Esophagus (tissue), 2 donors: ENCODE results near the gene PPFIA3. TPM values are rescaled to one million over a fixed set of nuclear protein-coding genes. Genes with fewer than 3 reads are reported as not detected.
"Not testable (repeated sequence)": the region's sequence is repeated elsewhere in the genome, so short reads cannot be mapped to it uniquely, and the experiment has no call there.

Source experiments
- H3K27ac ChIP-seq, 2 donors: one replicate each; pipeline ENCODE4 v1.5.1; 2013; ENCODE audit warnings: low read depth in 2 of 2, mild to moderate bottlenecking in 2 of 2, inconsistent platforms in 1 of 2, low read length in 1 of 2, moderate library complexity in 1 of 2
- H3K27me3 ChIP-seq, 2 donors: one replicate each; pipeline ENCODE4 v1.6.1; 2013; ENCODE audit warnings: low read length in 2 of 2, control low read depth in 1 of 2, mild to moderate bottlenecking in 1 of 2; ENCODE audit not compliant: insufficient read depth in 2 of 2, control insufficient read depth in 1 of 2
- H3K36me3 ChIP-seq, 2 donors: one replicate each; pipeline ENCODE4 v1.6.1; 2013; ENCODE audit warnings: low read length in 1 of 2; ENCODE audit not compliant: control insufficient read depth in 2 of 2, insufficient read depth in 2 of 2
- H3K4me1 ChIP-seq, 2 donors: one replicate each; pipeline ENCODE4 v1.6.1; 2013; ENCODE audit warnings: low read length in 1 of 2; ENCODE audit not compliant: control insufficient read depth in 2 of 2, insufficient read depth in 2 of 2
- H3K4me3 ChIP-seq, 2 donors: one replicate each; pipeline ENCODE4 v1.5.1; 2013; ENCODE audit warnings: low read length in 2 of 2, mild to moderate bottlenecking in 2 of 2, low read depth in 1 of 2, moderate library complexity in 1 of 2
- H3K9me3 ChIP-seq, 2 donors: one replicate each; pipeline ENCODE4 v1.6.1; 2013; ENCODE audit warnings: mild to moderate bottlenecking in 2 of 2, low read depth in 1 of 2, low read length in 1 of 2, moderate library complexity in 1 of 2; ENCODE audit not compliant: control insufficient read depth in 2 of 2, insufficient read depth in 1 of 2
- WGBS, 2 donors: extraction: QIAGEN DNeasy Blood & Tissue Kit; methylation state at CpG; one replicate each; pipeline ENCODE4 v1.1.7; 2013; 5-methylcytosine and 5-hydroxymethylcytosine counted together
- polyA plus RNA-seq, 2 donors: library from polyadenylated mRNA; stranded (reverse); fragments of 200-250 nt; gene quantifications; one replicate each; pipeline ENCODE4 v1.2.3, GENCODE V29; 2013
- donor health status: healthy with polysubstance abuse.
- donor health status: Bipolar disorder and iron deficiency.

Gene PPFIA3
- polyA plus RNA-seq, 2 donors = 15.2 to 28.6 TPM

GRCh38 chr19:49132974-49133609, 13.7 kb downstream of the PPFIA3 start:
- H3K27me3 ChIP-seq = no peaks in the 10 kb centered on the region
- WGBS, 2 donors = 24 to 29% methylated on average over 45 to 49 of the region's 49 CpGs
- no peaks in the 10 kb centered on the region for H3K9me3 ChIP-seq
- peak overlapping the region; percentile 16 to 26 for H3K4me3 ChIP-seq
- peak overlapping the region; percentile 11 to 63 for H3K27ac ChIP-seq
- H3K4me1 ChIP-seq = peaks cover 6 to 11% of the 10 kb centered on the region in 2 donors
- peaks cover 0 to 6% of the 10 kb centered on the region in 2 donors for H3K36me3 ChIP-seq

GRCh38 chr19:49133621-49134454, 14.5 kb downstream of the PPFIA3 start:
- WGBS, 2 donors = 37 to 54% methylated on average over 42 of the region's 42 CpGs
- Histone ChIP-seq H3K9me3 (no peaks in the 10 kb centered on the region), H3K27me3 (no peaks in the 10 kb centered on the region), H3K4me3 (peak overlapping the region in 1 of 2 donors; percentile 26), H3K36me3 (peaks cover 0 to 6% of the 10 kb centered on the region in 2 donors), H3K27ac (peak overlapping the region; percentile 11 to 54), H3K4me1 (peaks cover 4 to 7% of the 10 kb centered on the region in 2 donors)

- no peak overlapping the region for H3K4me3 ChIP-seq
- 83 to 87% methylated on average over 5 of the region's 5 CpGs for WGBS, 2 donors
- no peaks in the 10 kb centered on the region for H3K9me3 ChIP-seq
- H3K36me3 ChIP-seq = no peaks in the 10 kb centered on the region
- H3K4me1 ChIP-seq = peaks cover 4 to 7% of the 10 kb centered on the region in 2 donors
- H3K27ac ChIP-seq = peak overlapping the region; percentile 56 to 59
- H3K27me3 ChIP-seq = no peaks in the 10 kb centered on the region
Observed at GRCh38 chr19:49135686-49136085, 16.3 kb downstream of the PPFIA3 start.

GRCh38 chr19:49136771-49137171, 17.4 kb downstream of the PPFIA3 start:
- Histone ChIP-seq H3K4me1 (peaks cover 4 to 7% of the 10 kb centered on the region in 2 donors), H3K27ac (peak overlapping the region; percentile 30 to 61), H3K4me3 (no peak overlapping the region), H3K9me3 (no peaks in the 10 kb centered on the region), H3K36me3 (no peaks in the 10 kb centered on the region), H3K27me3 (no peaks in the 10 kb centered on the region)
- WGBS, 2 donors = 66 to 76% methylated on average over 10 of the region's 10 CpGs

GRCh38 chr19:49140951-49141350, 21.6 kb downstream of the PPFIA3 start:
- Histone ChIP-seq H3K4me1 (peaks cover 0 to 10% of the 10 kb centered on the region in 2 donors), H3K27me3 (no peaks in the 10 kb centered on the region), H3K27ac (no peak overlapping the region), H3K36me3 (no peaks in the 10 kb centered on the region), H3K9me3 (no peaks in the 10 kb centered on the region), H3K4me3 (no peak overlapping the region)
- 76 to 92% methylated on average over 7 of the region's 7 CpGs for WGBS, 2 donors

GRCh38 chr19:49141352-49141751, 22.0 kb downstream of the PPFIA3 start:
- H3K4me1 ChIP-seq = peaks cover 0 to 14% of the 10 kb centered on the region in 2 donors
- H3K36me3 ChIP-seq = no peaks in the 10 kb centered on the region
- no peak overlapping the region for H3K4me3 ChIP-seq
- no peak overlapping the region for H3K27ac ChIP-seq
- WGBS, 2 donors = 80 to 83% methylated on average over 6 of the region's 6 CpGs
- H3K9me3 ChIP-seq = no peaks in the 10 kb centered on the region
- H3K27me3 ChIP-seq = no peaks in the 10 kb centered on the region

- H3K4me1 ChIP-seq = peaks cover 0 to 15% of the 10 kb centered on the region in 2 donors
- H3K36me3 ChIP-seq = no peaks in the 10 kb centered on the region
- no peaks in the 10 kb centered on the region for H3K9me3 ChIP-seq
- H3K4me3 ChIP-seq = peak overlapping the region; percentile 24 to 35
- no peaks in the 10 kb centered on the region for H3K27me3 ChIP-seq
- 4 to 5% methylated on average over 21 of the region's 21 CpGs for WGBS, 2 donors
- H3K27ac ChIP-seq = no peak overlapping the region
Observed at GRCh38 chr19:49142866-49143335, 23.6 kb downstream of the PPFIA3 start.

- Histone ChIP-seq H3K27ac (no peak overlapping the region), H3K27me3 (no peaks in the 10 kb centered on the region), H3K9me3 (no peaks in the 10 kb centered on the region), H3K4me1 (peaks cover 6 to 30% of the 10 kb centered on the region in 2 donors), H3K4me3 (peak overlapping the region in 1 of 2 donors; percentile 2), H3K36me3 (no peaks in the 10 kb centered on the region)
- 8% methylated on average over 29 to 30 of the region's 30 CpGs for WGBS, 2 donors
Observed at GRCh38 chr19:49145573-49146407, 26.4 kb downstream of the PPFIA3 start.

- not testable (repeated sequence) for H3K36me3 ChIP-seq, H3K4me3 ChIP-seq
- 40 to 41% methylated on average over 7 of the region's 7 CpGs for WGBS, 2 donors
Observed at GRCh38 chr19:49146408-49146770, 27.0 kb downstream of the PPFIA3 start.

More at GRCh38 chr19:49146408-49146770, 27.0 kb downstream of the PPFIA3 start:
- H3K27me3 ChIP-seq, H3K27ac ChIP-seq, H3K9me3 ChIP-seq: not testable (repeated sequence)
- H3K4me1 ChIP-seq = peaks cover 12 to 30% of the 10 kb centered on the region in 2 donors
